Astrocyte of the spinal cord (primary cell): Measurements from ENCODE around the gene SLC22A31.
"Not testable (repeated sequence)": the region's sequence is repeated elsewhere in the genome, so short reads cannot be mapped to it uniquely, and the experiment has no call there.

ENCODE experiments used
- DNase-seq: peaks from one replicate; pipeline ENCODE4 v3.0.0; 2011; ENCODE audit warnings: low read depth, low spot score
- H3K4me3 ChIP-seq: 2 replicates; pipeline ENCODE4 v1.5.1; 2011; ENCODE audit warnings: low read depth, mild to moderate bottlenecking, low read length, moderate library complexity
- in situ Hi-C: cut with HindIII; loops from 2 replicates; pipeline ENCODE4 v1.10.0; 2017; ENCODE audit warnings: low sequenced_read_pairs
- TF ChIP-seq, protein P1 (sequence below): IDR thresholded peaks from 2 replicates; pipeline ENCODE4 v1.5.1; 2012; ENCODE audit warnings: low read depth, mild to moderate bottlenecking, low read length, inconsistent platforms

Gene SLC22A31

DNA sequence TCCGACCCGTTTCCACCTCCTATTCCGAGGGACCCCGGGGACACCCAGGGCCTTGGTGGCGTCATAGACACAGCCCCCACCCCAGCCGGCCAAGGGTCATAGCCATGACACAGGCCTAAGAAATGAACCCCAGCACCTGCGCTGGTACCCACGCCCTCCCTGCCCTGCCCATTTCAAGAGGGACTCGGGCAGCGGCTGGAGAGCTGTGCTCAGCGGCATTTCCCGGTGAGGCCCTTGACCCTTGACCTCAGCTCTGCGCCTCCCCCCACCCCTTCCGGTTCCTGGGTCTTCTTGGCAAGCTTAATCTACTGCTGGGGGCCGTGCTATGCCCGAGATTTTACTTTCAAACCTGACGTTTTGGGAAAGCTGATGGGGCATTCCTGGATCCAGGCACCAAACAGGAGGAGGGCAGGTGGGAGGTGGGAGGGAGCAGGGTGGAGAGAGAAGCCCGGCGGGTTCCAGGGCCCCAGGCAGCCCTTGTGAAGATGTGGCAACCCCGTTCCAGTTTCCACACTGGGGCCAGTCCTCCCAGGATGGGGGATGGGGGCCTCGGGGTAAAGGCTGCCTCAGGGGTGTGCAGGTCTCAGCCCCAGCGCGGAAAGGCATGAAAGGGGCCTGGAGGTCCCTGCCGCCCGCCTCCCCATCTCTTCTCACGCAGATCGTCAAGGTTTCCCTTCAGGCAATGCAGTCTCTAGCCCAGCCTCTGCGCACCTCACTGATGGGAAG is at the start of gene SLC22A31:
Gene SLC22A31, minus strand, starts transcription at position 414 of the 726 bp plus-strand sequence. Its CDS starts 36 bp downstream, at position 378.
- TF ChIP-seq, protein P1, sequence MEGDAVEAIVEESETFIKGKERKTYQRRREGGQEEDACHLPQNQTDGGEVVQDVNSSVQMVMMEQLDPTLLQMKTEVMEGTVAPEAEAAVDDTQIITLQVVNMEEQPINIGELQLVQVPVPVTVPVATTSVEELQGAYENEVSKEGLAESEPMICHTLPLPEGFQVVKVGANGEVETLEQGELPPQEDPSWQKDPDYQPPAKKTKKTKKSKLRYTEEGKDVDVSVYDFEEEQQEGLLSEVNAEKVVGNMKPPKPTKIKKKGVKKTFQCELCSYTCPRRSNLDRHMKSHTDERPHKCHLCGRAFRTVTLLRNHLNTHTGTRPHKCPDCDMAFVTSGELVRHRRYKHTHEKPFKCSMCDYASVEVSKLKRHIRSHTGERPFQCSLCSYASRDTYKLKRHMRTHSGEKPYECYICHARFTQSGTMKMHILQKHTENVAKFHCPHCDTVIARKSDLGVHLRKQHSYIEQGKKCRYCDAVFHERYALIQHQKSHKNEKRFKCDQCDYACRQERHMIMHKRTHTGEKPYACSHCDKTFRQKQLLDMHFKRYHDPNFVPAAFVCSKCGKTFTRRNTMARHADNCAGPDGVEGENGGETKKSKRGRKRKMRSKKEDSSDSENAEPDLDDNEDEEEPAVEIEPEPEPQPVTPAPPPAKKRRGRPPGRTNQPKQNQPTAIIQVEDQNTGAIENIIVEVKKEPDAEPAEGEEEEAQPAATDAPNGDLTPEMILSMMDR, result no peak
- in situ Hi-C loops, result no loop called here
- H3K4me3 ChIP-seq, result no peak within 1 kb of the TSS
- no peak for DNase-seq

DNA sequence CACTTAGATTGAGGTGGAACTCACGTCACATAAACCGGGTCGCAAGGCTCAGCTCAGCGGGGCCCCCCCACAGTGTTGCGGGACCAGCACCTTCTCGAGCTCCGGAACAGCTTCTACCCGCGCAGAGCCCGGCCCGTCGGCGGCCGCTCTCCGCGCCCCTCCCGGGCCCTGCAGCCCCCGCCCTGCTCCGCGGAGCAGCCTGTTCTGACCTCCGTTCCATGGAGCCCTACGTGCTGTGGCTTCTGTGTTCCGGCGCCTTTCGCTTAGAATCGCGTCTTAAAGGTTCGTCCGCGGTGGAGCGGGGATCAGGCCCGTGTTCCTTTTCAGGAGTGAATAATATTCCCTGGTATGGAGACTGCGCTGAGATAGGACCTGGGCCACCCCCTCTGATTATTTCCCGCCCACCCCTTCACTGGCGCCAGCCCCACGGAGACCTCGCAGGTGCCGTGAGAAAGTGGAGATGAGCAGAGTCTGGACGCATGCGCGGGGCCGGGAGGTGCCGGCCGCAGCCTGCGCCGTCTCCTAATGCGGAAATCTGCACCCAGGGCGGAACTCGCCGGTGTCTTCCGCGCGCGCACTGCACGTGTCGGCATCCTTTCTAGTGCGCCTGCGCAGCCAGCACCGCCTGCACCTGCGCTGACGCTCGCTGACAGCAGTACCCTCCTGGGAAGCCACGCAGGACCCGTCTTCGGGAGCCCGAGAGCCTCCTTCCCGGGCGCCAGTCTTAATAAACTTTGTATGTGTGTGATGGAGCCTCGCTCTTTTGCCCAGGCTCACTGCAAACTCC is 48.1 kb upstream of the SLC22A31 start:
- TF ChIP-seq, protein P1, result no peak
- DNase-seq, result no peak
- peak overlapping the region; percentile 38 for H3K4me3 ChIP-seq
- in situ Hi-C loops, result no loop called here

DNA sequence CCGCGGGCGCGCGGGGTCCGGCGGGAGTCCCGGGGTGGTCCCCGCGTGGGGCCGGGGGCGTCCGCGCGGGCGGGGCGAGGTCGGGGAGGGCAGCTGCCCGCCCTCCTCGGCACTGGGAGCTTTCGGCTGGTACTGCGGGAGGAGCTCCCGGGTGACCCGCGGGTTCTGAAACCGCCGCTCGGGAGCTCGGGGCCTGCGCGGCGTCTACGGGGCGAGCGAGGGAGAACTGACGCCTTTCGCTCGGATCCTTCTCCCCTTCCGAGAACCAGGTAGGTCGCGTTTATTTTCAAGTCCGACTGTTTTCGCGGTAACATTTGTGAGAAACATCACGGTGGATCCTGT is 47.4 kb upstream of the SLC22A31 start:
- in situ Hi-C loops, DNase-seq: not testable (repeated sequence)
- H3K4me3 ChIP-seq, result peak overlapping the region; percentile 38

DNA sequence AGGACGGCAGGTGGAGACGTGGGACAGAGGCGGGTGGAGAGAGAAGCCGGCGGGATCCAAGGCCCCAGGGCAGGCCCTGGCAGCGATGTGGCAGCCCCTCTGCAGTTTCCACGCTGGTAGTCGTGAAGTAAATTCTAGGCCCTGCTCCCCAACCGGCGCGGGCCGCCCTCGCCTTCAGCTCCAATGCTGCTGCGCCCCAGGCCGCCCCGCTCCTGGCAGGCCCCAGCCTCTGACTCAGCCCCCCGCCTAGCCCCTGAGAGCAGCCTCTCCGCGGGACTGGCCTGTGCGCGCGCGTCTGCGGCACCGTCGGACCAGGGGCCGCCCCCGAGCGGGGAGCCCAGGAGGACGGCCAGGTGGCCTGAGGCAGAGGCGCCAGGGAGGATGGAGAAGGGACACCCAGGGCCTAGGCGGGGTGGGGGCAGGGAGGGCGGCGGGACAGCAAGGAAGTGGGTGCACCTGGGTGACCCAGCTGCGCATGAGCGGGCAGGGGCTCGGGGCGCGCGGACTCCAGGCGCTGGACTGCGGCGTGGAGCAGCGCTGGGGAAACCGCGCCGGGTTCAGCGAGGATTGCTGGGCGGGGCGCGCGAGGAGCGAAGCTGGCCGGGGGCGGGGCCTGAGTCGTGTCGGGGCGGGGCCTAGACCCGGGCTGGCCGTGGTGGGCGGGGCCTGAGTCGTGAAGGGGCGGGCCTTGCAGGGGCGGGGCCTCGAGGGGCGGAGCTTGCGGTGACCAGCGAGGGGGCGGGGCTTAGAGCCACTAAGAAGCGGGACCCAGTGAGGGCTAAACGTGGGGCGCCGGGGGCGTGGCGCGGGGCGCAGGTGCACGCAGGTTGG is 46.8 kb upstream of the SLC22A31 start:
- TF ChIP-seq, protein P1, result no peak

DNA sequence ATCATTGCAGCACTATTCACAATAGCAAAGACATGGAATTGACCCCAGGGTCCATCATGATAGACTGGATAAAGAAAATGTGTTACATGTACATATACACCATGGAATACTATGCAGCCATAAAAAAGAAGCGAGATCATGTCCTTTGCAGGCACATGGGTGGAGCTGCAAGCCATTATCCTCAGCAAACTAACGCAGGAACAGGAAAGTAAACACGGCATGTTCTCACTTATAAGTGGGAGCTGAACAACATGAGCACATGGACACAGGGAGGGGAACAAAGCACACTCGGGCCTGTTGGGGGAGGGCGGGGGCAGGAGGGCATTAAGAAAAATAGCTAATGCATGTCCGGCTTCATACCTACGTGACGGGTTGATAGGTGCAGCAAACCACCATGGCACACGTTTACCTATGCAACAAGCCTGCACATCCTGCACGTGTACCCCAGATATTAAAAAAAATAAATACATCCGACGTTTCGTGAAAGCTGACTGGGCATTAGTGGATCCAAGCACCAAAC is 46.1 kb upstream of the SLC22A31 start:
- in situ Hi-C loops, result no loop called here
- TF ChIP-seq, protein P1, result no peak
- peak overlapping the region; percentile 36 for H3K4me3 ChIP-seq
- no peak for DNase-seq

More for the DNA sequence above, 46.8 kb upstream of the SLC22A31 start:
- in situ Hi-C loops, result no loop called here
- peak overlapping the region; percentile 38 for H3K4me3 ChIP-seq
- peak; percentile 81 for DNase-seq

DNA sequence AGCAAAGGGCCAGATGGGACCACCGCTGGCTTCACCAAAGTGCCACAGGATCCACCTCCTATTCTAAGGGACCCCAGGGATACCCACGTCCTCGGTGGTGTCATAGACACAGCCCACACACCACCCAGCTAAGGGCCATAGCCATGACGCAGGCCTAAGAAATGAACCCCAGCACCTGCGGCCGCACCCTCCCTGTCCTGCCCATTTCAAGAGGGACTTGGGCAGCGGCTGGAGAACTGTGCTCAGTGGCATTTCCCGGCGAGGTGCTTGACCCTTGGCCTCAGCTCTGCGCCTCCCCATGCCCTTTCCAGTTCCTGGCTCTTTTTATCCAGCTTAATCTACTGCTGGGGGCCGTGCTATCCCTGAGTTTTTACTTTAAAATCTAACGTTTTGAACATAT is 44.4 kb upstream of the SLC22A31 start:
- in situ Hi-C loops, result no loop called here
- TF ChIP-seq, protein P1, result no peak
- DNase-seq, result no peak
- no peak overlapping the region for H3K4me3 ChIP-seq

DNA sequence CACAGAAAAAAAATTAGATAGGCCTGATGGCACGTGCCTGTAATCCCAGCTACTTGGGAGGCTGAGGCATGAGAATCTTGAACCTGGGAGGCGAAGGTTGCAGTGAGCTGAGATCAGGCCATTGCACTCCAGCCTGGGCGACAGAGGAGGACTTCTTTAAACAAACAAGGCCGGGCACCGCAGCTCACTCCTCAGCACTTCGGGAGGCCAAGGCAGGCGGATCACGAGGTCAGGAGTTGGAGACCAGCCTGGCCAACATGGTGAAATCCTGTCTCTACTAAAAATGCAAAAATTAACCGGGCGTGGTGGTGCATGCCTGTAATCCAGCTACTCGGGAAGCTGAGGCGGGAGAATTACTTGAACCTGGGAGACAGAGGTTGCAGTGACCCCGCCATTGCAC is 43.9 kb upstream of the SLC22A31 start:
- H3K4me3 ChIP-seq, in situ Hi-C loops, DNase-seq: not testable (repeated sequence)
